ENCODE results near the gene DCAF8L1.

Gene DCAF8L1

DNA sequence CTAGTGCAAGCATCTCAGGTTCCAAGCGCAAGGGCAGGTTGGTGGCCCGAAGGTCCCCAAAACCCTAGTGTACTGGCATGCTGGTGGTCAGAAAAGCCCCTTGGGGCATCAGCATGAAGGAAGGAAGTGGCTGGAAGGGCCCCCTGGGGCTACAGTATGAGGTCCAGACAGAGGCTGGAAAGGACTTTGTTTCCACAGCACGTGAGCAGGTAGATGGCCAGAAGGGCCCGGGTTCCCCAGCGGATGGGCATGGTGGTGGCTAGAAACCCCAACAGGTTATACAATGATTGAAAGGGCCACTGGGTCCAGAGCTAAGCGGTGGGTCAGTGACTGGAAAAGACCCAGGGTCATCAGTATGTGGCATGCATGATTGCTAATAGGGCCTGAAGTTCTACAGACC, 34.7 kb upstream of the DCAF8L1 start:
- TF ChIP-seq EZH2phosphoT487 (IDR thresholded peaks at IDR 0.05; ENCODE audit: low read length) (no peak), EZH2 (optimal IDR thresholded peaks at IDR 0.05; ENCODE audit: low read depth, low read length) (no peak)
- TF ChIP-seq, protein P1, sequence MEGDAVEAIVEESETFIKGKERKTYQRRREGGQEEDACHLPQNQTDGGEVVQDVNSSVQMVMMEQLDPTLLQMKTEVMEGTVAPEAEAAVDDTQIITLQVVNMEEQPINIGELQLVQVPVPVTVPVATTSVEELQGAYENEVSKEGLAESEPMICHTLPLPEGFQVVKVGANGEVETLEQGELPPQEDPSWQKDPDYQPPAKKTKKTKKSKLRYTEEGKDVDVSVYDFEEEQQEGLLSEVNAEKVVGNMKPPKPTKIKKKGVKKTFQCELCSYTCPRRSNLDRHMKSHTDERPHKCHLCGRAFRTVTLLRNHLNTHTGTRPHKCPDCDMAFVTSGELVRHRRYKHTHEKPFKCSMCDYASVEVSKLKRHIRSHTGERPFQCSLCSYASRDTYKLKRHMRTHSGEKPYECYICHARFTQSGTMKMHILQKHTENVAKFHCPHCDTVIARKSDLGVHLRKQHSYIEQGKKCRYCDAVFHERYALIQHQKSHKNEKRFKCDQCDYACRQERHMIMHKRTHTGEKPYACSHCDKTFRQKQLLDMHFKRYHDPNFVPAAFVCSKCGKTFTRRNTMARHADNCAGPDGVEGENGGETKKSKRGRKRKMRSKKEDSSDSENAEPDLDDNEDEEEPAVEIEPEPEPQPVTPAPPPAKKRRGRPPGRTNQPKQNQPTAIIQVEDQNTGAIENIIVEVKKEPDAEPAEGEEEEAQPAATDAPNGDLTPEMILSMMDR (IDR thresholded peaks at IDR 0.05; ENCODE audit: low read length), result no peak
- Histone ChIP-seq H3K79me2 (ENCODE audit: low read length) (no peaks in the 10 kb centered on the region), H3K9ac (ENCODE audit: low read length) (no peak overlapping the region)

DNA sequence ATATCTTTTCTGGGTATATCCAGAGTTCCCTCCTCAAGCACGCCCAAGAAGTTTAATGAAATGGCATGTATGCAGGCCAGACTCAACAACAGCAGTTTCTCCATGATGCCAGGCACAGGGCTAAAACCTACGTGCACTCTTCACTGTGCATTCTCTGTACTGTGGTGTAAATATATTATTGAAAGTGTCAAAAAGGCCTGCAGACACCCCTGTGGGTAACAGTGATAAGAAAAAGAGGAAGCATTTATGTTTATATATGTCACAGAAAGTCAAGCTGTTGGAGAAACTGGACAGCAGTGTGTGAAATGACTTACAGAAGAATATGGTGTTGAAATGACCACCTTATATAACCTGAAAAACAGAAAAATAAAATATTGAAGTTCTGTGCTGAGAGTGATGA, 29.6 kb upstream of the DCAF8L1 start:
- no peak for DNase-seq
- no peaks in the 10 kb centered on the region for H3K9me2 ChIP-seq (replicated peaks; ENCODE audit: insufficient read depth, low read length)

More for the DNA sequence above, 34.7 kb upstream of the DCAF8L1 start:
- Histone ChIP-seq H3K4me3 (ENCODE audit: low read length) (no peak overlapping the region), H3K9me2 (replicated peaks; ENCODE audit: insufficient read depth, low read length) (no peaks in the 10 kb centered on the region), H3K9me3 (replicated peaks; ENCODE audit: insufficient read depth, low read length) (no peaks in the 10 kb centered on the region), H2AFZ (ENCODE audit: low read length) (no peak overlapping the region), H4K20me1 (ENCODE audit: insufficient read depth, low read length) (no peaks in the 10 kb centered on the region), H3K4me2 (ENCODE audit: low read depth, low read length) (no peak overlapping the region), H3K27ac (ENCODE audit: low read length) (no peak overlapping the region), H3F3A (ENCODE audit: insufficient read depth, low read length) (no peaks in the 10 kb centered on the region), H3K27me3 (replicated peaks; ENCODE audit: insufficient read depth, low read length) (no peaks in the 10 kb centered on the region), H3K4me1 (ENCODE audit: low read length) (no peaks in the 10 kb centered on the region), H3K36me3 (replicated peaks; ENCODE audit: insufficient read depth, low read length) (no peaks in the 10 kb centered on the region)
- DNase-seq, result no peak

DNA sequence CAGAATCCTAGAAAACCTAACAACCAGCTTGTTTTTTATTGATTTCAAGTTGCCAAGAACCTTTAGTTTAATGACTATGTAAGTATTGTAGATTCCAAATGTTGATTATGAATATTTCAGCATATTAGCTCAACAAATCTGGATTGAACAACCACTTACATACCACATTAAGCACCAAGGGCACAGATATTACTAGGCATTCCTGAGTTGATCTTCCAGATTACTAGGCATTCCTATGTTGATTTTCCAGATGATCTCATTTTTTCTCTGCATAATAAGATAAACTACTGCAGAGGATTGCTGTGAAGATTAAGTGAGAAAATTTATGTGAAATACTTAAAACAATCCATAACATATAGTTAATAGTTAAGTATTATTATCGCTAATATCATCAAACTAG, 17.4 kb upstream of the DCAF8L1 start:
- no peaks in the 10 kb centered on the region for H3F3A ChIP-seq (ENCODE audit: insufficient read depth, low read length)
- H3K27ac ChIP-seq (ENCODE audit: low read length), result no peak overlapping the region
- H3K9ac ChIP-seq (ENCODE audit: low read length), result no peak overlapping the region
- no peak overlapping the region for H3K4me2 ChIP-seq (ENCODE audit: low read depth, low read length)
- H3K79me2 ChIP-seq (ENCODE audit: low read length), result no peaks in the 10 kb centered on the region
- H3K9me3 ChIP-seq (replicated peaks; ENCODE audit: insufficient read depth, low read length), result no peaks in the 10 kb centered on the region
- H2AFZ ChIP-seq (ENCODE audit: low read length), result no peak overlapping the region
- H3K36me3 ChIP-seq (replicated peaks; ENCODE audit: insufficient read depth, low read length), result no peaks in the 10 kb centered on the region
- no peak overlapping the region for H3K4me3 ChIP-seq (ENCODE audit: low read length)
- no peaks in the 10 kb centered on the region for H3K9me2 ChIP-seq (replicated peaks; ENCODE audit: insufficient read depth, low read length)
- TF ChIP-seq EZH2 (optimal IDR thresholded peaks at IDR 0.05; ENCODE audit: low read depth, low read length), result no peak
- H3K4me1 ChIP-seq (ENCODE audit: low read length), result no peaks in the 10 kb centered on the region
- H3K27me3 ChIP-seq (replicated peaks; ENCODE audit: insufficient read depth, low read length), result no peaks in the 10 kb centered on the region
- H4K20me1 ChIP-seq (ENCODE audit: insufficient read depth, low read length), result no peaks in the 10 kb centered on the region
- no peak for DNase-seq

More for the DNA sequence above, 29.6 kb upstream of the DCAF8L1 start:
- no peak overlapping the region for H2AFZ ChIP-seq (ENCODE audit: low read length)
- no peak overlapping the region for H3K4me3 ChIP-seq (ENCODE audit: low read length)
- no peaks in the 10 kb centered on the region for H3F3A ChIP-seq (ENCODE audit: insufficient read depth, low read length)
- no peaks in the 10 kb centered on the region for H3K36me3 ChIP-seq (replicated peaks; ENCODE audit: insufficient read depth, low read length)
- no peak overlapping the region for H3K9ac ChIP-seq (ENCODE audit: low read length)
- H3K9me3 ChIP-seq (replicated peaks; ENCODE audit: insufficient read depth, low read length), result no peaks in the 10 kb centered on the region
- H3K4me2 ChIP-seq (ENCODE audit: low read depth, low read length), result no peak overlapping the region
- H3K27me3 ChIP-seq (replicated peaks; ENCODE audit: insufficient read depth, low read length), result no peaks in the 10 kb centered on the region
- H3K79me2 ChIP-seq (ENCODE audit: low read length), result no peaks in the 10 kb centered on the region
- H4K20me1 ChIP-seq (ENCODE audit: insufficient read depth, low read length), result no peaks in the 10 kb centered on the region
- TF ChIP-seq EZH2 (optimal IDR thresholded peaks at IDR 0.05; ENCODE audit: low read depth, low read length) (no peak), EZH2phosphoT487 (IDR thresholded peaks at IDR 0.05; ENCODE audit: low read length) (no peak)
- TF ChIP-seq, protein P1 (IDR thresholded peaks at IDR 0.05; ENCODE audit: low read length), result no peak
- H3K4me1 ChIP-seq (ENCODE audit: low read length), result no peaks in the 10 kb centered on the region
- H3K27ac ChIP-seq (ENCODE audit: low read length), result no peak overlapping the region

DNA sequence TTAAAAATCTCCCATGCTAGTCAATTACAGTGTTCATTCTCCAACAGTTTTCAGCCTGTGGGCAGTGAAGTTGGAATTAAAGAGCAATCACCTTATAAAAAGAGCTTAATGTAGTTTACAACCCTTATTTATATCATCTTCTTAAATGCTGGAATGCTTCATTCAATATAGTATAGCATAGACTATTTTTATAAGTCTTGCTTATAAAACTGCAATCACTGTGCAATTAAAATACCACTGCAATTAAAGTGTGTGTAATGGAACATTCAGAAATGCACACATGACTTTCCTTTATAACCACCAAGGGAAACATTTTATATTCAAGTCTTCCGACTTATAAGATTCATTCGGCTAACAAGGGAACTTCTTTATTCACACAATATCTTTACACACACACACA, 16.4 kb upstream of the DCAF8L1 start:
- Histone ChIP-seq H3K36me3 (replicated peaks; ENCODE audit: insufficient read depth, low read length) (no peaks in the 10 kb centered on the region), H3K9me3 (replicated peaks; ENCODE audit: insufficient read depth, low read length) (no peaks in the 10 kb centered on the region), H3K4me2 (ENCODE audit: low read depth, low read length) (no peak overlapping the region), H4K20me1 (ENCODE audit: insufficient read depth, low read length) (no peaks in the 10 kb centered on the region), H3K79me2 (ENCODE audit: low read length) (no peaks in the 10 kb centered on the region), H3K4me1 (ENCODE audit: low read length) (no peaks in the 10 kb centered on the region), H3K27me3 (replicated peaks; ENCODE audit: insufficient read depth, low read length) (no peaks in the 10 kb centered on the region), H3K9me2 (replicated peaks; ENCODE audit: insufficient read depth, low read length) (no peaks in the 10 kb centered on the region), H3K9ac (ENCODE audit: low read length) (no peak overlapping the region), H3K27ac (ENCODE audit: low read length) (no peak overlapping the region), H2AFZ (ENCODE audit: low read length) (no peak overlapping the region), H3K4me3 (ENCODE audit: low read length) (no peak overlapping the region), H3F3A (ENCODE audit: insufficient read depth, low read length) (no peaks in the 10 kb centered on the region)
- TF ChIP-seq EZH2 (optimal IDR thresholded peaks at IDR 0.05; ENCODE audit: low read depth, low read length), result no peak
- TF ChIP-seq, protein P1 (IDR thresholded peaks at IDR 0.05; ENCODE audit: low read length), result no peak
- DNase-seq, result no peak

Measured in MM.1S (cell line).